ENCODE results near the gene ST6GALNAC3. TPM values are rescaled to one million over a fixed set of nuclear protein-coding genes. Genes with fewer than 3 reads are reported as not detected.

ST6GALNAC3 gene
- total RNA-seq, 1 experiment from 2014 or later: 0.82 TPM

- no peaks in the 10 kb centered on the region for H3K27me3 Mint-ChIP-seq (ENCODE audit: insufficient read depth, unreplicated experiment)
- no TSS peak for BruUV-seq (replicated peaks)
- POLR2A ChIA-PET: no interaction called here
- no peaks in the 10 kb centered on the region for H3K36me3 Mint-ChIP-seq (ENCODE audit: insufficient read depth, unreplicated experiment)
- no peaks in the 10 kb centered on the region for H3K4me1 Mint-ChIP-seq (ENCODE audit: insufficient read depth, unreplicated experiment)
- TF ChIP-seq, protein P1, sequence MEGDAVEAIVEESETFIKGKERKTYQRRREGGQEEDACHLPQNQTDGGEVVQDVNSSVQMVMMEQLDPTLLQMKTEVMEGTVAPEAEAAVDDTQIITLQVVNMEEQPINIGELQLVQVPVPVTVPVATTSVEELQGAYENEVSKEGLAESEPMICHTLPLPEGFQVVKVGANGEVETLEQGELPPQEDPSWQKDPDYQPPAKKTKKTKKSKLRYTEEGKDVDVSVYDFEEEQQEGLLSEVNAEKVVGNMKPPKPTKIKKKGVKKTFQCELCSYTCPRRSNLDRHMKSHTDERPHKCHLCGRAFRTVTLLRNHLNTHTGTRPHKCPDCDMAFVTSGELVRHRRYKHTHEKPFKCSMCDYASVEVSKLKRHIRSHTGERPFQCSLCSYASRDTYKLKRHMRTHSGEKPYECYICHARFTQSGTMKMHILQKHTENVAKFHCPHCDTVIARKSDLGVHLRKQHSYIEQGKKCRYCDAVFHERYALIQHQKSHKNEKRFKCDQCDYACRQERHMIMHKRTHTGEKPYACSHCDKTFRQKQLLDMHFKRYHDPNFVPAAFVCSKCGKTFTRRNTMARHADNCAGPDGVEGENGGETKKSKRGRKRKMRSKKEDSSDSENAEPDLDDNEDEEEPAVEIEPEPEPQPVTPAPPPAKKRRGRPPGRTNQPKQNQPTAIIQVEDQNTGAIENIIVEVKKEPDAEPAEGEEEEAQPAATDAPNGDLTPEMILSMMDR (IDR thresholded peaks at IDR 0.05; ENCODE audit: unreplicated experiment): no peak
- no peaks in the 10 kb centered on the region for H3K9me3 Mint-ChIP-seq (ENCODE audit: unreplicated experiment)
- H3K4me3 Mint-ChIP-seq (ENCODE audit: unreplicated experiment): no peak overlapping the region
- CTCF ChIA-PET: no interaction called here
- intact Hi-C loops (cut with micrococcal nuclease): no loop called here
- no peak for DNase-seq (ENCODE audit: unreplicated experiment)
- H3K27ac Mint-ChIP-seq (ENCODE audit: low read depth, unreplicated experiment): no peak overlapping the region
These were observed 30.8 kb downstream of the ST6GALNAC3 start for GRCh38 chr1:76105372-76105771.

GRCh38 chr1:76106251-76106650 is 31.7 kb downstream of the ST6GALNAC3 start:
- Mint-ChIP-seq H3K9me3 (ENCODE audit: unreplicated experiment) (no peaks in the 10 kb centered on the region), H3K4me3 (ENCODE audit: unreplicated experiment) (no peak overlapping the region), H3K36me3 (ENCODE audit: insufficient read depth, unreplicated experiment) (no peaks in the 10 kb centered on the region), H3K4me1 (ENCODE audit: insufficient read depth, unreplicated experiment) (peaks cover 6% of the 10 kb centered on the region), H3K27me3 (ENCODE audit: insufficient read depth, unreplicated experiment) (no peaks in the 10 kb centered on the region), H3K27ac (ENCODE audit: low read depth, unreplicated experiment) (no peak overlapping the region)
- intact Hi-C loops (cut with micrococcal nuclease): no loop called here
- ChIA-PET CTCF (interaction anchor here (0.6 kb wide), 1 partner anchor 1017 kb away, joined by 4 read pairs; no protein-coding TSS in a partner anchor), POLR2A (no interaction called here)
- BruUV-seq (replicated peaks): no TSS peak
- DNase-seq (ENCODE audit: unreplicated experiment): no peak
- TF ChIP-seq, protein P1 (IDR thresholded peaks at IDR 0.05; ENCODE audit: unreplicated experiment): no peak

DNA sequence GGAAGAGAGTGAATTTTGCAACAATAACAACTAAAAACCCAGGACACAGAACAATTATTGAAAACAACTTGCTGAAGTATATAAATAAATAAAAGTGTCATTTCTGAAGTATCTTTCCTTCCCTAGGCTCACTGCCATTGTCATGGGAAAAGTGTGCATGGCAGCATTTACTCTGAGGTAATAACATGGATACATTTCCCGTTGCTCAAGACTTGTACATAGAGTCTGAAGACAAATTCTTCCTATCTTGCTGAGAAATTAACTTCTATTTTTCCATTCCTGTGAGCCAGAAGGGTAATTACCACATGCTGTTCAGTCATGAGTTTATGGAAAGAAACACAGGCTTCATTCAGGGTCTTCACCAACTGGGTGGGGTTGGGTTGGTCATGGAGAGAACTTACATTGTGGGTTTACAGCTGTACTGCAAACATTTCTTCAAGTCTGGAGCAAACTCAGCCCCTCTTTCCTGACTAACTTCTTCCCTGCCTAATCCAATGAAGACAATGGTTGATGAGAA is 32.2 kb downstream of the ST6GALNAC3 start:
- POLR2A ChIA-PET: no interaction called here
- DNase-seq (ENCODE audit: unreplicated experiment): no peak
- Mint-ChIP-seq H3K27me3 (ENCODE audit: insufficient read depth, unreplicated experiment) (no peaks in the 10 kb centered on the region), H3K4me1 (ENCODE audit: insufficient read depth, unreplicated experiment) (peaks cover 6% of the 10 kb centered on the region), H3K27ac (ENCODE audit: low read depth, unreplicated experiment) (no peak overlapping the region), H3K36me3 (ENCODE audit: insufficient read depth, unreplicated experiment) (no peaks in the 10 kb centered on the region), H3K4me3 (ENCODE audit: unreplicated experiment) (no peak overlapping the region), H3K9me3 (ENCODE audit: unreplicated experiment) (no peaks in the 10 kb centered on the region)
- intact Hi-C loops (cut with micrococcal nuclease): no loop called here
- no TSS peak for BruUV-seq (replicated peaks)
- CTCF ChIA-PET: interaction anchor here (0.6 kb wide), 1 partner anchor 191 kb away, joined by 4 read pairs; no protein-coding TSS in a partner anchor
- TF ChIP-seq, protein P1 (IDR thresholded peaks at IDR 0.05; ENCODE audit: unreplicated experiment): no peak

DNA sequence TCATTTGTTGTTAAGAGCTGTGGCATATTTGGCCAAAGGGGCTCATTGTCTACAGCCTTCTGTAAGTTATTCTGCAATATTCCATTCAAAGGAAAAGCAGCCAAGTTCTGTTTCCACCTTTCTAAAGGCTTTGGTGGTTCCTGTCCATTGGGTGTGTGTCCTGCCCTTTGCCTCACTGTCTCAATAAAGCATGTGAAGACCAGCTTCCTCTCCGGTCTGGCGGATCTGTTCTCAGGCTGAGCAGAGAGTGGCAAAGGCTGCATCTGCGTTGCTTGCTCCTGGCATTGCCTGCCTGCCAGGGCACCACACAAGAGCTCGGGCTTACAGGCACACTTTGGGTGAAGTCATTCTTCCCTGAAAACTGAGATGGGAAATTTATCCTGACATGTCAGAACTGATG is 34.9 kb downstream of the ST6GALNAC3 start:
- intact Hi-C loops (cut with micrococcal nuclease): no loop called here
- no peaks in the 10 kb centered on the region for H3K27me3 Mint-ChIP-seq (ENCODE audit: insufficient read depth, unreplicated experiment)
- no peaks in the 10 kb centered on the region for H3K9me3 Mint-ChIP-seq (ENCODE audit: unreplicated experiment)
- no TSS peak for BruUV-seq (replicated peaks)
- peaks cover 5% of the 10 kb centered on the region for H3K36me3 Mint-ChIP-seq (ENCODE audit: insufficient read depth, unreplicated experiment)
- POLR2A ChIA-PET: no interaction called here
- CTCF ChIA-PET: interaction anchor here (0.8 kb wide), 1 partner anchor 12 kb away, joined by 3 read pairs; no protein-coding TSS in a partner anchor
- no peak overlapping the region for H3K4me3 Mint-ChIP-seq (ENCODE audit: unreplicated experiment)
- DNase-seq (ENCODE audit: unreplicated experiment): no peak
- TF ChIP-seq, protein P1 (IDR thresholded peaks at IDR 0.05; ENCODE audit: unreplicated experiment): no peak
- H3K27ac Mint-ChIP-seq (ENCODE audit: low read depth, unreplicated experiment): no peak overlapping the region
- H3K4me1 Mint-ChIP-seq (ENCODE audit: insufficient read depth, unreplicated experiment): peaks cover 6% of the 10 kb centered on the region

Measured in MCF 10A (cell line).